GM21737 (cell line): ENCODE data around the gene EIF1.
"Not testable (repeated sequence)": the region's sequence is repeated elsewhere in the genome, so short reads cannot be mapped to it uniquely, and the experiment has no call there.

ENCODE experiments used
- ATAC-seq: cut with Tn5 transposase; IDR thresholded peaks from one replicate; pipeline ENCODE4 v1.9.1; 2021; ENCODE audit warnings: mild to moderate bottlenecking, moderate library complexity; ENCODE audit not compliant: unreplicated experiment

Gene EIF1

GRCh38 chr17:41655611-41656111 is 33.0 kb upstream of the EIF1 start:
- no peak for ATAC-seq

- no peak for ATAC-seq
These were observed 32.2 kb upstream of the EIF1 start for GRCh38 chr17:41656249-41657023.

- no peak for ATAC-seq
These were observed 31.4 kb upstream of the EIF1 start for GRCh38 chr17:41657176-41657754.

GRCh38 chr17:41657936-41658335 is 30.7 kb upstream of the EIF1 start:
- no peak for ATAC-seq

- no peak for ATAC-seq
These were observed 29.8 kb upstream of the EIF1 start for GRCh38 chr17:41658846-41659245.

GRCh38 chr17:41659427-41660212 is 29.1 kb upstream of the EIF1 start:
- ATAC-seq, result no peak

- ATAC-seq, result no peak
These were observed 28.4 kb upstream of the EIF1 start for GRCh38 chr17:41660221-41660711.

GRCh38 chr17:41663451-41664171 is 25.1 kb upstream of the EIF1 start:
- ATAC-seq, result no peak

GRCh38 chr17:41664172-41664457 is 24.6 kb upstream of the EIF1 start:
- ATAC-seq, result no peak

- ATAC-seq, result no peak
These were observed 23.8 kb upstream of the EIF1 start for GRCh38 chr17:41664587-41665565.

- ATAC-seq, result peak; percentile 59
These were observed 23.0 kb upstream of the EIF1 start for GRCh38 chr17:41665566-41666236.

- ATAC-seq, result peak; percentile 38
These were observed 22.4 kb upstream of the EIF1 start for GRCh38 chr17:41666237-41666641.

- no peak for ATAC-seq
These were observed 21.9 kb upstream of the EIF1 start for GRCh38 chr17:41666708-41667279.

- ATAC-seq, result no peak
These were observed 21.2 kb upstream of the EIF1 start for GRCh38 chr17:41667280-41668041.

GRCh38 chr17:41672153-41672552 is 16.5 kb upstream of the EIF1 start:
- ATAC-seq, result no peak

- not testable (repeated sequence) for ATAC-seq
These were observed 13.3 kb upstream of the EIF1 start for GRCh38 chr17:41675157-41676057.

GRCh38 chr17:41676058-41676419 is 12.6 kb upstream of the EIF1 start:
- ATAC-seq, result no peak
